OCI-LY3 (cell line): ENCODE measurements around the gene MYB.

Experiments used
- CTCF ChIP-seq: fragments of 200-600, 300-600 bp; sonication (generic); IDR thresholded peaks from 2 replicates; pipeline ENCODE4 v1.5.1; 2014; ENCODE audit warnings: antibody characterized with exemption, low read length, low read depth
- EZH2phosphoT487 ChIP-seq: fragments of 200-600 bp; shearing (Covaris generic); IDR thresholded peaks from 2 replicates; pipeline ENCODE4 v1.6.1; 2018; ENCODE audit warnings: antibody characterized with exemption, mixed run types, low read depth

GRCh38 chr6:135257631-135258405 lies 76.7 kb downstream of the MYB start:
- TF ChIP-seq CTCF (peak; percentile 26; the same call in 1 of the 2 replicates), EZH2phosphoT487 (no peak)
